Fibroblast of lung (primary cell): ENCODE results near the gene SHROOM3. TPM values are rescaled to one million over a fixed set of nuclear protein-coding genes. Genes with fewer than 3 reads are reported as not detected.

Experiments
- DNase-seq, 2 donors: peaks; one replicate each; pipeline versions ENCODE4 v3.0.0 to v3.0.0-alpha.2; 2010; ENCODE audit warnings: low read depth in 2 of 2
- H2AFZ ChIP-seq: 2 replicates; pipeline ENCODE4 v1.5.1; 2012; ENCODE audit warnings: low read length, control low read depth, inconsistent platforms
- H3K27ac ChIP-seq: 2 replicates; pipeline ENCODE4 v1.5.1; 2011; ENCODE audit warnings: low read length, control low read depth; ENCODE audit not compliant: insufficient read depth
- H3K27me3 ChIP-seq: 2 replicates; pipeline ENCODE4 v1.5.1; 2011; ENCODE audit warnings: mild to moderate bottlenecking, low read length; ENCODE audit not compliant: control insufficient read depth, insufficient read depth
- H3K36me3 ChIP-seq: 2 replicates; pipeline ENCODE4 v1.5.1; 2011; ENCODE audit warnings: low read length; ENCODE audit not compliant: control insufficient read depth, insufficient read depth
- H3K4me1 ChIP-seq: 2 replicates; pipeline ENCODE4 v1.5.1; 2011; ENCODE audit warnings: low read length; ENCODE audit not compliant: control insufficient read depth, insufficient read depth; ENCODE audit errors: extremely low read depth
- H3K4me2 ChIP-seq: 2 replicates; pipeline ENCODE4 v1.5.1; 2011; ENCODE audit warnings: low read length, control low read depth; ENCODE audit not compliant: insufficient read depth; ENCODE audit errors: extremely low read depth
- H3K4me3 ChIP-seq, 4 experiments: fragments of 200-600 bp in 1 of 4; sonication (generic) in 1 of 4; replicated peaks in 1 of 4; 2 replicates each; pipeline ENCODE4 v1.5.1; 2011 to 2016; ENCODE audit warnings: low read length in 4 of 4, low read depth in 3 of 4, mild to moderate bottlenecking in 3 of 4, control low read depth in 2 of 4, inconsistent platforms in 1 of 4, mixed read lengths in 1 of 4; ENCODE audit not compliant: insufficient read depth in 1 of 4; ENCODE audit errors: control extremely low read depth in 1 of 4
- H3K79me2 ChIP-seq: 2 replicates; pipeline ENCODE4 v1.5.1; 2012; ENCODE audit warnings: mild to moderate bottlenecking, low read length, inconsistent platforms; ENCODE audit not compliant: control insufficient read depth, insufficient read depth
- H3K9ac ChIP-seq: 2 replicates; pipeline ENCODE4 v1.5.1; 2011; ENCODE audit warnings: mild to moderate bottlenecking, low read length, control low read depth; ENCODE audit not compliant: insufficient read depth
- H3K9me3 ChIP-seq: 2 replicates; pipeline ENCODE4 v1.5.1; 2012; ENCODE audit warnings: low read depth, low read length; ENCODE audit not compliant: control insufficient read depth, insufficient read depth
- H4K20me1 ChIP-seq: 2 replicates; pipeline ENCODE4 v1.5.1; 2011; ENCODE audit warnings: low read length; ENCODE audit not compliant: control insufficient read depth, insufficient read depth; ENCODE audit errors: extremely low read depth
- EZH2 ChIP-seq: IDR thresholded peaks from 2 replicates; pipeline ENCODE4 v1.5.1; 2012; ENCODE audit warnings: low read length, control low read depth, mild to moderate bottlenecking; ENCODE audit errors: missing control alignments
- polyA plus RNA-seq, 2 donors: library from polyadenylated mRNA; depleted of rRNA in 1 of 2; stranded (reverse) in 1 of 2; unstranded in 1 of 2; fragments of >200 nt; gene quantifications; 2 replicates each; pipeline ENCODE4 v1.2.1, GENCODE V29; 2011 to 2012; ENCODE audit warnings: missing spikeins in 1 of 2
- total RNA-seq: library from RNA; depleted of rRNA; stranded (reverse); fragments of >200 nt; gene quantifications from 2 replicates; pipeline ENCODE4 v1.2.1, GENCODE V29; 2014
- TF ChIP-seq, protein P1 (sequence below), 2 donors: IDR thresholded peaks in 1 of 2; conservative IDR thresholded peaks in 1 of 2; 1 replicate in 1 of 2; 2 replicates in 1 of 2; pipeline ENCODE4 v1.5.1; 2011 to 2012; ENCODE audit warnings: low read length in 2 of 2, control low read depth in 1 of 2, inconsistent platforms in 1 of 2, low read depth in 1 of 2, mild to moderate bottlenecking in 1 of 2

The SHROOM3 gene
- total and polyA plus RNA-seq, 2 donors (not counting 1 experiment from before 2014, with no cell fraction given): 9.9 to 23.9 TPM

DNA sequence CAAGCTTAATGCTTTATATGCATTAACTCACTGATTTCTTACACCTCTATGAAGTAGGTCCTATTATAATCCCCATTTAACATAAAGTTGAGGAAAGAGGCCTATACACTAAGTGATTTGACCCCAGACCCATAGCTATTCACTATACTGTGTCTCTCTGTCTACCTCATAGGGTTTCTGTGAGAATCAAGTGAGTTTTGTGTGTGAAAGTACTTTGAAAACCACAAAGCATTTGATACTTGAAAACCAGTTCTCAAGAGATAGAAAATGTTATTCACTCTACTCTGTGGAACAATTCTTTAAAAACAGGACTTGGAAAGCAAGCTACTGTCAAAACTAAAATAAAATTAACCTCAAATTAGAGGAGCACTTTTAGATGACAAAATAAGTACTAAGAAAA lies 35.0 kb downstream of the SHROOM3 start:
- no peaks in the 10 kb centered on the region for H3K4me1 ChIP-seq
- H2AFZ ChIP-seq: no peak overlapping the region
- TF ChIP-seq, protein P1, sequence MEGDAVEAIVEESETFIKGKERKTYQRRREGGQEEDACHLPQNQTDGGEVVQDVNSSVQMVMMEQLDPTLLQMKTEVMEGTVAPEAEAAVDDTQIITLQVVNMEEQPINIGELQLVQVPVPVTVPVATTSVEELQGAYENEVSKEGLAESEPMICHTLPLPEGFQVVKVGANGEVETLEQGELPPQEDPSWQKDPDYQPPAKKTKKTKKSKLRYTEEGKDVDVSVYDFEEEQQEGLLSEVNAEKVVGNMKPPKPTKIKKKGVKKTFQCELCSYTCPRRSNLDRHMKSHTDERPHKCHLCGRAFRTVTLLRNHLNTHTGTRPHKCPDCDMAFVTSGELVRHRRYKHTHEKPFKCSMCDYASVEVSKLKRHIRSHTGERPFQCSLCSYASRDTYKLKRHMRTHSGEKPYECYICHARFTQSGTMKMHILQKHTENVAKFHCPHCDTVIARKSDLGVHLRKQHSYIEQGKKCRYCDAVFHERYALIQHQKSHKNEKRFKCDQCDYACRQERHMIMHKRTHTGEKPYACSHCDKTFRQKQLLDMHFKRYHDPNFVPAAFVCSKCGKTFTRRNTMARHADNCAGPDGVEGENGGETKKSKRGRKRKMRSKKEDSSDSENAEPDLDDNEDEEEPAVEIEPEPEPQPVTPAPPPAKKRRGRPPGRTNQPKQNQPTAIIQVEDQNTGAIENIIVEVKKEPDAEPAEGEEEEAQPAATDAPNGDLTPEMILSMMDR (conservative IDR thresholded peaks at IDR 0.05 in 1 of 2, IDR thresholded peaks at IDR 0.05 in 1 of 2; ENCODE audit: low read depth in 1 of 2, low read length in 2 of 2): no peak
- no peak for TF ChIP-seq EZH2
- H3K9me3 ChIP-seq: no peaks in the 10 kb centered on the region
- H3K9ac ChIP-seq: no peak overlapping the region
- H3K27me3 ChIP-seq: no peaks in the 10 kb centered on the region
- DNase-seq: peak in 1 of 2 donors; percentile 16
- H3K4me3 ChIP-seq: no peak overlapping the region
- no peaks in the 10 kb centered on the region for H3K79me2 ChIP-seq
- H3K27ac ChIP-seq: no peak overlapping the region
- no peaks in the 10 kb centered on the region for H4K20me1 ChIP-seq
- H3K36me3 ChIP-seq: no peaks in the 10 kb centered on the region
- H3K4me2 ChIP-seq: no peak overlapping the region

DNA sequence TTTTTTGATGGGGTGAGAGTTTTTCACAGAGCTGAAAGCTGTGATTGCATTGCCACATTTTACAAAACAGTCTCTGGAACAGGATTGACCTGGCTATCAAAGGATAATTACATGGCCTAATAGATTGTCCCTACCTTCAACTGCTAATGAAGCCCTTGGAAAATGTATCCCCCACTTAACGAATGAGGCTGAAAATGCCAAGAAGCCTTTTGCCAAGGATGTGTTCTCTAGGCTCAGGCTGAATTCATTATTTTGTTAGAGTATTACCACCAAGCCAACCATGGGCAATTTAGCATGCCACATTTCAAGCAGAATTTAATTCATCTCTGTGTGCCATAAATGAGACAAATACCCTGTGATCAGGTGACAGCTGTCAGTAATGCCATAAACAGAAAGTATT lies 35.5 kb downstream of the SHROOM3 start:
- H4K20me1 ChIP-seq: no peaks in the 10 kb centered on the region
- no peaks in the 10 kb centered on the region for H3K27me3 ChIP-seq
- DNase-seq: no peak
- no peaks in the 10 kb centered on the region for H3K9me3 ChIP-seq
- H3K36me3 ChIP-seq: no peaks in the 10 kb centered on the region
- H3K79me2 ChIP-seq: no peaks in the 10 kb centered on the region
- H2AFZ ChIP-seq: no peak overlapping the region
- no peak overlapping the region for H3K9ac ChIP-seq
- no peaks in the 10 kb centered on the region for H3K4me1 ChIP-seq
- H3K4me2 ChIP-seq: no peak overlapping the region
- TF ChIP-seq, protein P1 (conservative IDR thresholded peaks at IDR 0.05 in 1 of 2, IDR thresholded peaks at IDR 0.05 in 1 of 2; ENCODE audit: low read depth in 1 of 2, low read length in 2 of 2): no peak
- no peak for TF ChIP-seq EZH2
- H3K4me3 ChIP-seq: no peak overlapping the region
- no peak overlapping the region for H3K27ac ChIP-seq

DNA sequence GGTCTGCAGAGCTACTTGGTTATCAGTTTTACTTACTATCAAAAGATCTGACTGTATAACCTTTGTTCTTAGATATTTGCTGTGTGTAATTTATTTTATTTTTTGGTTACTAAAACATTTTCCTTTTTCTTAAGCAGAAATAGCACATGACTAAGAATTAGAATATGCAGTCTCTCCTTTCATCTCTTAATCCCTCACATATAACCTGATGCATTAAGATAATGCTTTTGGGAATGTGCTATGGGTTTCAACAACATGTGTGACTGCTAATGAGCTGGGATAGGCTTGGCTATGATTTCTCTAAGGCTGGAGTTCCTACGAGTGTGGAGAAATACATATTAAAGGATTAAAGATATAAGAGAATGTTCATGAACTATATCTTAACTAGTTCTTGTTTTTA lies 41.5 kb downstream of the SHROOM3 start:
- no peaks in the 10 kb centered on the region for H3K9me3 ChIP-seq
- no peak overlapping the region for H2AFZ ChIP-seq
- H3K4me1 ChIP-seq: no peaks in the 10 kb centered on the region
- H3K36me3 ChIP-seq: no peaks in the 10 kb centered on the region
- no peak overlapping the region for H3K4me3 ChIP-seq
- no peaks in the 10 kb centered on the region for H3K27me3 ChIP-seq
- peak in 1 of 2 donors; percentile 40 for DNase-seq
- H4K20me1 ChIP-seq: no peaks in the 10 kb centered on the region
- no peaks in the 10 kb centered on the region for H3K79me2 ChIP-seq
- TF ChIP-seq EZH2: no peak
- TF ChIP-seq, protein P1 (conservative IDR thresholded peaks at IDR 0.05 in 1 of 2, IDR thresholded peaks at IDR 0.05 in 1 of 2; ENCODE audit: low read depth in 1 of 2, low read length in 2 of 2): no peak
- no peak overlapping the region for H3K4me2 ChIP-seq
- H3K27ac ChIP-seq: no peak overlapping the region
- no peak overlapping the region for H3K9ac ChIP-seq
